Erythroblast (primary cell): ENCODE data around the gene CITED4.

Experiments
- DNase-seq, 2 experiments: peaks; one replicate each; lab custom pipeline; 2025; lab: John Stamatoyannopoulos, UW
- GATA1 ChIP-seq: IDR thresholded peaks from 2 replicates; pipeline ENCODE4 v1.6.1; 2011; ENCODE audit warnings: low read depth, mild to moderate bottlenecking, control low read depth, low read length, moderate library complexity
- POLR2A ChIP-seq: IDR thresholded peaks from 2 replicates; pipeline ENCODE4 v1.6.1; 2011; ENCODE audit warnings: mild to moderate bottlenecking, low read length

The CITED4 gene

GRCh38 chr1:40862008-40862863 lies at the start of gene CITED4:
TSS of gene CITED4 (minus strand) at chr1:40862363. CDS start at chr1:40862127, 236 bp downstream.
- peak; percentile 95 to 97 for DNase-seq
- TF ChIP-seq POLR2A (no peak), GATA1 (no peak)

GRCh38 chr1:40911105-40911504 lies 48.9 kb upstream of the CITED4 start:
- no peak for TF ChIP-seq POLR2A
- TF ChIP-seq GATA1: no peak
- DNase-seq: no peak

GRCh38 chr1:40909281-40909680 lies 47.1 kb upstream of the CITED4 start:
- no peak for DNase-seq
- TF ChIP-seq POLR2A: no peak
- TF ChIP-seq GATA1: no peak

GRCh38 chr1:40908350-40908749 lies 46.2 kb upstream of the CITED4 start:
- TF ChIP-seq POLR2A (no peak), GATA1 (no peak)
- no peak for DNase-seq

- no peak for DNase-seq
- TF ChIP-seq POLR2A: no peak
- TF ChIP-seq GATA1: no peak
These were observed 45.7 kb upstream of the CITED4 start for GRCh38 chr1:40907899-40908298.

- TF ChIP-seq POLR2A (no peak), GATA1 (no peak)
- no peak for DNase-seq
These were observed 44.7 kb upstream of the CITED4 start for GRCh38 chr1:40906781-40907400.

GRCh38 chr1:40905061-40905460 lies 42.9 kb upstream of the CITED4 start:
- DNase-seq: no peak
- no peak for TF ChIP-seq GATA1
- no peak for TF ChIP-seq POLR2A

- DNase-seq: no peak
- TF ChIP-seq POLR2A (no peak), GATA1 (no peak)
These were observed 40.9 kb upstream of the CITED4 start for GRCh38 chr1:40903106-40903505.

- no peak for DNase-seq
- TF ChIP-seq POLR2A (no peak), GATA1 (no peak)
These were observed 40.0 kb upstream of the CITED4 start for GRCh38 chr1:40901886-40902852.

- TF ChIP-seq POLR2A: no peak
- TF ChIP-seq GATA1: no peak
These were observed 37.2 kb upstream of the CITED4 start for GRCh38 chr1:40899230-40899870.

GRCh38 chr1:40898431-40898901 lies 36.3 kb upstream of the CITED4 start:
- DNase-seq: no peak
- TF ChIP-seq GATA1 (no peak), POLR2A (no peak)

More at GRCh38 chr1:40899230-40899870, 37.2 kb upstream of the CITED4 start:
- no peak for DNase-seq

- no peak for DNase-seq
- no peak for TF ChIP-seq POLR2A
- TF ChIP-seq GATA1: no peak
These were observed 35.4 kb upstream of the CITED4 start for GRCh38 chr1:40897513-40897912.

GRCh38 chr1:40896482-40896881 lies 34.3 kb upstream of the CITED4 start:
- DNase-seq: no peak
- no peak for TF ChIP-seq POLR2A
- TF ChIP-seq GATA1: no peak
